A673 (cell line): ENCODE data around the gene MGAT4A. TPM values are rescaled to one million over a fixed set of nuclear protein-coding genes. Genes with fewer than 3 reads are reported as not detected.

Source experiments
- BruUV-seq: library from RNA; stranded (reverse); fragments of 400-500 nt; replicated peaks from 2 replicates; lab custom pipeline; 2021; lab: Mats Ljungman, UMichigan
- CTCF ChIA-PET: fragments of 300-600 bp; sonication (Branson Sonifier 250); formaldehyde crosslinking; loops from one replicate; lab custom pipeline; 2022; ENCODE audit warnings: antibody characterized with exemption; lab: Charles Lee
- POLR2A ChIA-PET: fragments of 300-600 bp; sonication (Branson Sonifier 250); formaldehyde crosslinking; loops from one replicate; lab custom pipeline; 2022; ENCODE audit warnings: antibody characterized with exemption; ENCODE audit not compliant: low non-redundant PET; lab: Charles Lee
- DNase-seq: peaks from one replicate; pipeline ENCODE4 v3.0.0-alpha.2; 2015; ENCODE audit warnings: low spot score
- H3K27ac ChIP-seq: fragments of 200-600 bp; sonication (generic); 2 replicates; pipeline ENCODE4 v1.5.1; 2016; ENCODE audit warnings: mixed run types, low read depth, mild to moderate bottlenecking, mixed read lengths, antibody characterized with exemption, low read length; ENCODE audit not compliant: poor library complexity, severe bottlenecking
- H3K27me3 ChIP-seq: fragments of 200-600 bp; sonication (generic); replicated peaks from 2 replicates; pipeline ENCODE4 v1.6.1; 2017; ENCODE audit warnings: mixed run types, low read depth, mild to moderate bottlenecking, mixed read lengths, antibody characterized with exemption, low read length; ENCODE audit not compliant: insufficient read depth, poor library complexity
- H3K36me3 ChIP-seq: fragments of 200-600 bp; sonication (generic); 2 replicates; pipeline ENCODE4 v1.6.1; 2016; ENCODE audit warnings: mixed run types, mild to moderate bottlenecking, mixed read lengths, antibody characterized with exemption, low read length; ENCODE audit not compliant: insufficient read depth, poor library complexity, severe bottlenecking
- H3K4me1 ChIP-seq: fragments of 200-600 bp; sonication (generic); 2 replicates; pipeline ENCODE4 v1.6.1; 2017; ENCODE audit warnings: mixed run types, mild to moderate bottlenecking, mixed read lengths, antibody characterized with exemption, low read length; ENCODE audit not compliant: insufficient read depth, poor library complexity, severe bottlenecking
- H3K4me3 ChIP-seq: fragments of 200-600 bp; sonication (generic); 2 replicates; pipeline ENCODE4 v1.5.1; 2016; ENCODE audit warnings: low read depth, mixed run types, mild to moderate bottlenecking, mixed read lengths, low read length; ENCODE audit not compliant: poor library complexity, severe bottlenecking
- H3K9me3 ChIP-seq: fragments of 200-600 bp; sonication (generic); 2 replicates; pipeline ENCODE4 v1.6.1; 2016; ENCODE audit warnings: mixed run types, low read depth, mild to moderate bottlenecking, mixed read lengths, antibody characterized with exemption, low read length; ENCODE audit not compliant: poor library complexity, severe bottlenecking
- EZH2 ChIP-seq: fragments of 200-600 bp; sonication (generic); IDR thresholded peaks from 2 replicates; pipeline ENCODE4 v1.6.1; 2017; ENCODE audit warnings: borderline replicate concordance, low read depth, mild to moderate bottlenecking, mixed read lengths, antibody characterized with exemption, low read length; ENCODE audit not compliant: poor library complexity, severe bottlenecking
- intact Hi-C: fragments of 100-400 bp; cut with micrococcal nuclease; formaldehyde crosslinking; loops from one replicate; pipeline ENCODE4 v1.10.0; 2022; ENCODE audit not compliant: unreplicated experiment
- total RNA-seq: library from RNA; stranded (reverse); gene quantifications from 2 replicates; pipeline ENCODE4 v1.2.3, GENCODE V29; 2021
- TF ChIP-seq, protein P1 (sequence below): fragments of 300-800, 200-600 bp; sonication (generic); conservative IDR thresholded peaks from 2 replicates; pipeline ENCODE4 v1.5.1; 2017; ENCODE audit warnings: low read depth, mild to moderate bottlenecking, antibody characterized with exemption, low read length, moderate library complexity, mixed read lengths

Gene MGAT4A
- total RNA-seq, 1 experiment from 2014 or later = 0.09 TPM

DNA sequence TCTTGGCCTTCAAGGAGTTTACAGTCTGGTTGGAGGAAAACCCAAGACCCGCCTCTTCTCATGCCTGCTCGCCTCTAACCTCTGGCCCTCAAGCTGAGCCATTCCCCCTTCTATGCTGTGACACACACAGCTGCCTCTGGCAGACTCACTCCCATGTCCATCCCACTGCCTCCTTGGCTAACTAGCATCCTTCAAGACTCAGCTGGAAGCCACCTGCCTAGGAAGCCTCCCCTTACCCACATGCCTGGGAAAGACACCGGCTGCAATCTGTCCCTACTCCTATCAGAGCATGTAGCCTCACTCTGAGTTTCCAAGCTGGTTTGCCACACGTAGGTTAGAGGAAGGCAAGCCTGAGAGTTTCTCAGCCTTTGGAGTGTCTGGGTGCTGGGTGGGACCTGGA is 6.9 kb upstream of the MGAT4A start:
- H3K36me3 ChIP-seq = no peaks in the 10 kb centered on the region
- intact Hi-C loops = no loop called here
- ChIA-PET POLR2A (no interaction called here), CTCF (no interaction called here)
- no TSS peak for BruUV-seq
- H3K27ac ChIP-seq = no peak overlapping the region
- no peaks in the 10 kb centered on the region for H3K9me3 ChIP-seq
- H3K4me1 ChIP-seq = no peaks in the 10 kb centered on the region
- H3K27me3 ChIP-seq = peaks cover 13% of the 10 kb centered on the region
- no peak for DNase-seq
- no peak overlapping the region for H3K4me3 ChIP-seq
- no peak for TF ChIP-seq EZH2
- TF ChIP-seq, protein P1, sequence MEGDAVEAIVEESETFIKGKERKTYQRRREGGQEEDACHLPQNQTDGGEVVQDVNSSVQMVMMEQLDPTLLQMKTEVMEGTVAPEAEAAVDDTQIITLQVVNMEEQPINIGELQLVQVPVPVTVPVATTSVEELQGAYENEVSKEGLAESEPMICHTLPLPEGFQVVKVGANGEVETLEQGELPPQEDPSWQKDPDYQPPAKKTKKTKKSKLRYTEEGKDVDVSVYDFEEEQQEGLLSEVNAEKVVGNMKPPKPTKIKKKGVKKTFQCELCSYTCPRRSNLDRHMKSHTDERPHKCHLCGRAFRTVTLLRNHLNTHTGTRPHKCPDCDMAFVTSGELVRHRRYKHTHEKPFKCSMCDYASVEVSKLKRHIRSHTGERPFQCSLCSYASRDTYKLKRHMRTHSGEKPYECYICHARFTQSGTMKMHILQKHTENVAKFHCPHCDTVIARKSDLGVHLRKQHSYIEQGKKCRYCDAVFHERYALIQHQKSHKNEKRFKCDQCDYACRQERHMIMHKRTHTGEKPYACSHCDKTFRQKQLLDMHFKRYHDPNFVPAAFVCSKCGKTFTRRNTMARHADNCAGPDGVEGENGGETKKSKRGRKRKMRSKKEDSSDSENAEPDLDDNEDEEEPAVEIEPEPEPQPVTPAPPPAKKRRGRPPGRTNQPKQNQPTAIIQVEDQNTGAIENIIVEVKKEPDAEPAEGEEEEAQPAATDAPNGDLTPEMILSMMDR = no peak

DNA sequence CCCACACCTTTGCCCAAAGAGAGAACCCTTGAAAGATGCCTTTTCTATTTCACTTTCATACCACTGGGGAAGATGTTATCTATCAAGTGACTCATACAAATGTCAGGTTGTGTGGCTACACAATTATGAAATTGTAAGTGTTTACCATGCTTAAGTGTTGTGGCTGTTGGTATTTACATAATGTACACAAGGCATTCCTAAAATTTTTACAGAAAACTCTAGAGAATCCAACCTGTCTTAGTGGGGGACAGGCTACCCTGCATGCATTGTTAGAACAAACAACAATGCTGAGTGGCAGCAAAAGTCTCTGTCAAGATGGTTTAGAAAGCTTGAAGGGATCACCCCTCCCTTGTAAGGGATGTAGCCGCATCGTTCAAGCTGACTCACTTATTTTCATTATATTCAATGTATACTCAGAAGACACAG is 5.5 kb upstream of the MGAT4A start:
- CTCF ChIA-PET = no interaction called here
- intact Hi-C loops = no loop called here

DNA sequence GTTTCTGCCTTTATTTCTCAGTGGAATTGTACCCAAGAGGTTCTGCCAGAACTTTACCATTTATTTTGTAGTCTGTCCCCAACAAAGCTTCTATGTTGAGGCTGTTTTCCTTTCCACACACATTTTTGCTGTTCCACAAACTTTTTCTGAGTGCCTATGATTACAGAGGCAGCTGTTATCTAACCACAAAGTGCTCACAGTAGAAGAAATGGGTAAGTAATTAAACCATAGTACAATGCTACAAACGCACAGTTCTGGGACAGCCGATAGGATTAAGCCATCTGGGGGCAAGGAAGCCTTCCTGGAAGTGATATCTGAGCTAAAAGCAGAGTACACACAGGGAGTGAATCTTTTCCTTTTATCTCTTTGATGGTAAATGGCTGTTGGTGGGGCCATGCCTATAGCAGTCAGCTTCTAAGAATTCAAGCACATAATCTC is 3.9 kb upstream of the MGAT4A start:
- Histone ChIP-seq H3K27ac (no peak overlapping the region), H3K36me3 (no peaks in the 10 kb centered on the region), H3K9me3 (no peaks in the 10 kb centered on the region), H3K4me3 (no peak overlapping the region), H3K27me3 (peaks cover 30% of the 10 kb centered on the region), H3K4me1 (no peaks in the 10 kb centered on the region)
- intact Hi-C loops = no loop called here
- no peak for TF ChIP-seq EZH2
- TF ChIP-seq, protein P1 = no peak
- CTCF ChIA-PET = no interaction called here
- POLR2A ChIA-PET = no interaction called here
- BruUV-seq = no TSS peak
- no peak for DNase-seq

More for the DNA sequence above, 5.5 kb upstream of the MGAT4A start:
- no peak for DNase-seq
- Histone ChIP-seq H3K4me1 (no peaks in the 10 kb centered on the region), H3K27ac (no peak overlapping the region), H3K4me3 (no peak overlapping the region), H3K27me3 (peaks cover 24% of the 10 kb centered on the region), H3K9me3 (no peaks in the 10 kb centered on the region), H3K36me3 (no peaks in the 10 kb centered on the region)
- BruUV-seq = no TSS peak
- POLR2A ChIA-PET = no interaction called here
- TF ChIP-seq EZH2 = no peak
- TF ChIP-seq, protein P1 = no peak
